PC-3 (cell line): Measurements from ENCODE around the gene CNTN1. TPM values are rescaled to one million over a fixed set of nuclear protein-coding genes. Genes with fewer than 3 reads are reported as not detected.

ENCODE experiments used
- ATAC-seq: fragments of 200-7000 bp; cut with Tn5 transposase; 2 replicates; pipeline ENCODE4 v1.9.1; 2020; ENCODE audit warnings: mild to moderate bottlenecking, moderate library complexity
- BruUV-seq: library from RNA; stranded (reverse); fragments of 400-500 nt; replicated peaks from 2 replicates; lab custom pipeline; 2021; lab: Mats Ljungman, UMichigan
- CTCF ChIA-PET: fragments of 300-600 bp; sonication (Branson Sonifier 250); formaldehyde crosslinking; loops from one replicate; lab custom pipeline; 2022; ENCODE audit warnings: antibody characterized with exemption; lab: Charles Lee
- POLR2A ChIA-PET: fragments of 300-600 bp; sonication (Branson Sonifier 250); formaldehyde crosslinking; loops from one replicate; lab custom pipeline; 2022; ENCODE audit warnings: antibody characterized with exemption; ENCODE audit not compliant: unreplicated experiment; lab: Charles Lee
- DNase-seq: peaks from one replicate; pipeline ENCODE4 v3.0.0-alpha.2; 2015
- H2AFZ ChIP-seq: fragments of 300-600 bp; sonication (generic); 2 replicates; pipeline ENCODE4 v1.6.0; 2016; ENCODE audit warnings: antibody characterized with exemption, low read length
- H3F3A ChIP-seq: fragments of 300-600 bp; sonication (generic); one replicate; pipeline ENCODE4 v1.6.0; 2017; ENCODE audit warnings: antibody characterized with exemption, low read length, control low read depth, mild to moderate bottlenecking; ENCODE audit not compliant: unreplicated experiment
- H3K27ac ChIP-seq: fragments of 300-600 bp; sonication (generic); 2 replicates; pipeline ENCODE4 v1.5.1; 2016; ENCODE audit warnings: mild to moderate bottlenecking, low read length
- H3K27me3 ChIP-seq: fragments of 300-600 bp; sonication (generic); 2 replicates; pipeline ENCODE4 v1.6.1; 2016; ENCODE audit warnings: low read length, mixed read lengths
- H3K36me3 ChIP-seq: fragments of 300-600 bp; sonication (generic); 2 replicates; pipeline ENCODE4 v1.6.1; 2016; ENCODE audit warnings: low read depth, mixed run types, low read length, mixed read lengths
- H3K4me1 ChIP-seq: fragments of 300-600 bp; sonication (generic); 2 replicates; pipeline ENCODE4 v1.5.1; 2016; ENCODE audit warnings: low read length; ENCODE audit not compliant: insufficient read depth
- H3K4me2 ChIP-seq: fragments of 300-600 bp; sonication (generic); 2 replicates; pipeline ENCODE4 v1.6.0; 2016; ENCODE audit warnings: low read length
- H3K4me3 ChIP-seq: fragments of 300-600 bp; sonication (generic); 2 replicates; pipeline ENCODE4 v1.5.1; 2016; ENCODE audit warnings: mild to moderate bottlenecking, low read length, mixed read lengths
- H3K79me2 ChIP-seq: fragments of 300-600 bp; sonication (generic); 2 replicates; pipeline ENCODE4 v1.6.1; 2017; ENCODE audit warnings: low read length, mixed read lengths
- H3K9ac ChIP-seq: fragments of 300-600 bp; sonication (generic); 2 replicates; pipeline ENCODE4 v1.6.0; 2016; ENCODE audit warnings: mild to moderate bottlenecking, low read length
- H3K9me2 ChIP-seq: fragments of 300-600 bp; sonication (generic); replicated peaks from 2 replicates; pipeline ENCODE4 v1.6.1; 2016; ENCODE audit warnings: mixed run types, low read length, mixed read lengths
- H3K9me3 ChIP-seq: fragments of 300-600 bp; sonication (generic); 2 replicates; pipeline ENCODE4 v1.6.1; 2016; ENCODE audit warnings: low read length, mixed read lengths
- H4K20me1 ChIP-seq: fragments of 300-600 bp; sonication (generic); 2 replicates; pipeline ENCODE4 v1.6.1; 2016; ENCODE audit warnings: low read length, mixed read lengths
- EZH2 ChIP-seq: fragments of 300-600 bp; sonication (generic); IDR thresholded peaks from one replicate; pipeline ENCODE4 v1.6.1; 2017; ENCODE audit warnings: antibody characterized with exemption, mild to moderate bottlenecking, low read length; ENCODE audit not compliant: unreplicated experiment
- EZH2phosphoT487 ChIP-seq: fragments of 300-600 bp; sonication (generic); IDR thresholded peaks from 2 replicates; pipeline ENCODE4 v1.6.1; 2018; ENCODE audit warnings: mild to moderate bottlenecking, antibody characterized with exemption, low read length, borderline replicate concordance
- intact Hi-C: fragments of 100-400 bp; cut with micrococcal nuclease; formaldehyde crosslinking; loops from 2 replicates; pipeline ENCODE4 v1.9.0; 2023
- total RNA-seq: library from RNA; depleted of rRNA; stranded (reverse); fragments of >200 nt; gene quantifications from 2 replicates; pipeline ENCODE4 v1.2.3, GENCODE V29; 2014
- TF ChIP-seq, protein P1 (sequence below): fragments of 300-600 bp; sonication (generic); conservative IDR thresholded peaks from 2 replicates; pipeline ENCODE4 v1.5.1; 2017; ENCODE audit warnings: antibody characterized with exemption, low read depth, mild to moderate bottlenecking, low read length

The CNTN1 gene
- total RNA-seq, 1 experiment from 2014 or later: not detected

- Histone ChIP-seq H3K27me3 (peaks cover 20% of the 10 kb centered on the region), H2AFZ (no peak overlapping the region), H3K9ac (no peak overlapping the region), H3K27ac (no peak overlapping the region), H3K36me3 (no peaks in the 10 kb centered on the region), H4K20me1 (no peaks in the 10 kb centered on the region), H3K9me2 (no peaks in the 10 kb centered on the region), H3K4me3 (no peak overlapping the region), H3K79me2 (no peaks in the 10 kb centered on the region), H3F3A (no peaks in the 10 kb centered on the region), H3K4me1 (no peaks in the 10 kb centered on the region), H3K9me3 (no peaks in the 10 kb centered on the region), H3K4me2 (no peak overlapping the region)
- TF ChIP-seq, protein P1, sequence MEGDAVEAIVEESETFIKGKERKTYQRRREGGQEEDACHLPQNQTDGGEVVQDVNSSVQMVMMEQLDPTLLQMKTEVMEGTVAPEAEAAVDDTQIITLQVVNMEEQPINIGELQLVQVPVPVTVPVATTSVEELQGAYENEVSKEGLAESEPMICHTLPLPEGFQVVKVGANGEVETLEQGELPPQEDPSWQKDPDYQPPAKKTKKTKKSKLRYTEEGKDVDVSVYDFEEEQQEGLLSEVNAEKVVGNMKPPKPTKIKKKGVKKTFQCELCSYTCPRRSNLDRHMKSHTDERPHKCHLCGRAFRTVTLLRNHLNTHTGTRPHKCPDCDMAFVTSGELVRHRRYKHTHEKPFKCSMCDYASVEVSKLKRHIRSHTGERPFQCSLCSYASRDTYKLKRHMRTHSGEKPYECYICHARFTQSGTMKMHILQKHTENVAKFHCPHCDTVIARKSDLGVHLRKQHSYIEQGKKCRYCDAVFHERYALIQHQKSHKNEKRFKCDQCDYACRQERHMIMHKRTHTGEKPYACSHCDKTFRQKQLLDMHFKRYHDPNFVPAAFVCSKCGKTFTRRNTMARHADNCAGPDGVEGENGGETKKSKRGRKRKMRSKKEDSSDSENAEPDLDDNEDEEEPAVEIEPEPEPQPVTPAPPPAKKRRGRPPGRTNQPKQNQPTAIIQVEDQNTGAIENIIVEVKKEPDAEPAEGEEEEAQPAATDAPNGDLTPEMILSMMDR: no peak
- TF ChIP-seq EZH2phosphoT487 (no peak), EZH2 (no peak)
- CTCF ChIA-PET: no interaction called here
- intact Hi-C loops: no loop called here
- POLR2A ChIA-PET: no interaction called here
- ATAC-seq (no peak), DNase-seq (no peak)
- BruUV-seq: no TSS peak
These were observed 265.2 kb downstream of the CNTN1 start for GRCh38 chr12:40957417-40957816.

DNA sequence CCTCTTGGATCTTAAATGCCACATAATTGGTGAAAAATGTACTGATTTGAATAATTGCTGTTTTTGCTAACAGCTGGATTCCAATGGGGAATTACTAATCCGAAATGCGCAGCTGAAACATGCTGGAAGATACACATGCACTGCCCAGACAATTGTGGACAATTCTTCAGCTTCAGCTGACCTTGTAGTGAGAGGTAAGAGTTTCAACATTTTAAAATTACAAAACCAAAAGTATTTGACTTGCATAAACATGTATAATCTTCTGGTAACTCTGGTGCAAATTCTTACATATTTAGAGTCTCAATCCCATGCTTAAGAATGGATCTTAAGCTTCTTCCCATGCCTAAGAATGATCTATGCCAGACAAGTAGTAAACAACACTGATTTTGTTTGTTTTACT lies 266.8 kb downstream of the CNTN1 start:
- no peak for DNase-seq
- H3K4me2 ChIP-seq: no peak overlapping the region
- ATAC-seq: no peak
- intact Hi-C loops: no loop called here
- no peaks in the 10 kb centered on the region for H3K9me3 ChIP-seq
- H3K4me1 ChIP-seq: no peaks in the 10 kb centered on the region
- H3K9ac ChIP-seq: no peak overlapping the region
- no peak overlapping the region for H3K27ac ChIP-seq
- no peaks in the 10 kb centered on the region for H3K79me2 ChIP-seq
- TF ChIP-seq, protein P1: no peak
- TF ChIP-seq EZH2phosphoT487 (no peak), EZH2 (no peak)
- H3K4me3 ChIP-seq: no peak overlapping the region
- ChIA-PET CTCF (no interaction called here), POLR2A (no interaction called here)
- H3K36me3 ChIP-seq: no peaks in the 10 kb centered on the region
- H3K9me2 ChIP-seq: no peaks in the 10 kb centered on the region
- H2AFZ ChIP-seq: no peak overlapping the region
- no peaks in the 10 kb centered on the region for H4K20me1 ChIP-seq
- BruUV-seq: no TSS peak
- peaks cover 27% of the 10 kb centered on the region for H3K27me3 ChIP-seq
- H3F3A ChIP-seq: no peaks in the 10 kb centered on the region

GRCh38 chr12:40963751-40964150 lies 271.5 kb downstream of the CNTN1 start:
- no peak overlapping the region for H3K4me3 ChIP-seq
- DNase-seq (no peak), ATAC-seq (no peak)
- H4K20me1 ChIP-seq: no peaks in the 10 kb centered on the region
- no peaks in the 10 kb centered on the region for H3K9me3 ChIP-seq
- H3K36me3 ChIP-seq: no peaks in the 10 kb centered on the region
- no peak overlapping the region for H3K9ac ChIP-seq
- no TSS peak for BruUV-seq
- CTCF ChIA-PET: no interaction called here
- H3K4me1 ChIP-seq: no peaks in the 10 kb centered on the region
- H3K27me3 ChIP-seq: peaks cover 29% of the 10 kb centered on the region
- no peak overlapping the region for H3K27ac ChIP-seq
- no peak overlapping the region for H2AFZ ChIP-seq
- no peaks in the 10 kb centered on the region for H3K9me2 ChIP-seq
- H3K4me2 ChIP-seq: no peak overlapping the region
- no peak for TF ChIP-seq EZH2
- no peak for TF ChIP-seq EZH2phosphoT487
- TF ChIP-seq, protein P1: no peak
- POLR2A ChIA-PET: no interaction called here
- no peaks in the 10 kb centered on the region for H3K79me2 ChIP-seq
- H3F3A ChIP-seq: no peaks in the 10 kb centered on the region
- intact Hi-C loops: no loop called here
